DND-41 (cell line): ENCODE measurements around the gene YIPF4.
"Not testable (repeated sequence)": the region's sequence is repeated elsewhere in the genome, so short reads cannot be mapped to it uniquely, and the experiment has no call there.

ENCODE experiments used
- ATAC-seq: fragments of 200-7000 bp; cut with Tn5 transposase; 3 replicates; pipeline ENCODE4 v1.9.1; 2021; ENCODE audit warnings: low read depth; ENCODE audit not compliant: insufficient read depth
- DNase-seq: peaks from one replicate; pipeline ENCODE4 v3.0.0-alpha.2; 2020
- H2AFZ ChIP-seq: 2 replicates; pipeline ENCODE4 v1.6.0; 2012; ENCODE audit warnings: low read depth, low read length
- H3K27ac ChIP-seq: 2 replicates; pipeline ENCODE4 v1.5.1; 2012; ENCODE audit warnings: low read length, inconsistent platforms
- H3K27me3 ChIP-seq: fragments of 200-600 bp; sonication (generic); 2 replicates; pipeline ENCODE4 v1.6.0; 2012; ENCODE audit warnings: low read length, mild to moderate bottlenecking, inconsistent platforms; ENCODE audit not compliant: insufficient read depth, poor library complexity
- H3K36me3 ChIP-seq: 2 replicates; pipeline ENCODE4 v1.5.1; 2012; ENCODE audit warnings: low read length, inconsistent platforms; ENCODE audit not compliant: insufficient read depth
- H3K4me1 ChIP-seq: 2 replicates; pipeline ENCODE4 v1.5.1; 2012; ENCODE audit warnings: mild to moderate bottlenecking, low read length; ENCODE audit not compliant: insufficient read depth
- H3K4me2 ChIP-seq: 2 replicates; pipeline ENCODE4 v1.6.0; 2012; ENCODE audit warnings: mild to moderate bottlenecking, moderate library complexity, low read length, inconsistent platforms; ENCODE audit not compliant: insufficient read depth
- H3K4me3 ChIP-seq, 2 experiments: fragments of 200-600 bp in 1 of 2; shearing (Covaris generic) in 1 of 2; 2 replicates each; pipeline ENCODE4 v1.5.1; 2012 to 2016; ENCODE audit warnings: inconsistent platforms in 2 of 2, low read length in 2 of 2, mild to moderate bottlenecking in 2 of 2, low read depth in 1 of 2, moderate library complexity in 1 of 2
- H3K79me2 ChIP-seq: 2 replicates; pipeline ENCODE4 v1.6.0; 2012; ENCODE audit warnings: low read length, inconsistent platforms; ENCODE audit not compliant: insufficient read depth
- H3K9ac ChIP-seq: 2 replicates; pipeline ENCODE4 v1.6.0; 2012; ENCODE audit warnings: low read depth, mild to moderate bottlenecking, inconsistent platforms, low read length, moderate library complexity
- H3K9me3 ChIP-seq: 2 replicates; pipeline ENCODE4 v1.5.1; 2012; ENCODE audit warnings: low read length, moderate library complexity, mild to moderate bottlenecking, inconsistent platforms; ENCODE audit not compliant: insufficient read depth, severe bottlenecking
- H4K20me1 ChIP-seq: 2 replicates; pipeline ENCODE4 v1.6.0; 2012; ENCODE audit warnings: low read length; ENCODE audit not compliant: insufficient read depth
- CTCF ChIP-seq: IDR thresholded peaks from 2 replicates; pipeline ENCODE4 v1.5.1; 2012; ENCODE audit warnings: borderline replicate concordance, low read length, moderate library complexity, mild to moderate bottlenecking; ENCODE audit not compliant: poor library complexity, severe bottlenecking; ENCODE audit errors: extremely low read depth
- EZH2 ChIP-seq: IDR thresholded peaks from 3 replicates; pipeline ENCODE4 v1.6.1; 2012; ENCODE audit warnings: borderline replicate concordance, low read depth, mild to moderate bottlenecking, moderate library complexity, low read length, inconsistent platforms; ENCODE audit not compliant: severe bottlenecking

YIPF4 gene

GRCh38 chr2:32291746-32292145, 14.0 kb downstream of the YIPF4 start:
- DNase-seq (no peak), ATAC-seq (no peak)
- TF ChIP-seq EZH2 (no peak), CTCF (no peak)
- no peak overlapping the region for H3K27ac ChIP-seq
- H3K36me3 ChIP-seq: peaks cover 39% of the 10 kb centered on the region
- H3K4me2 ChIP-seq: no peak overlapping the region
- peaks cover 2% of the 10 kb centered on the region; the same call in 1 of the 2 replicates for H4K20me1 ChIP-seq
- no peak overlapping the region for H3K9ac ChIP-seq
- H3K4me3 ChIP-seq: no peak overlapping the region
- H3K79me2 ChIP-seq: peaks cover 33% of the 10 kb centered on the region
- no peaks in the 10 kb centered on the region for H3K4me1 ChIP-seq
- peaks cover 2% of the 10 kb centered on the region for H3K9me3 ChIP-seq
- H2AFZ ChIP-seq: no peak overlapping the region
- H3K27me3 ChIP-seq: no peaks in the 10 kb centered on the region

- H3K4me2 ChIP-seq, H4K20me1 ChIP-seq, H3K4me1 ChIP-seq, H2AFZ ChIP-seq, H3K9me3 ChIP-seq, H3K27me3 ChIP-seq, H3K9ac ChIP-seq, H3K4me3 ChIP-seq, H3K27ac ChIP-seq, DNase-seq, ATAC-seq: not testable (repeated sequence)
- peaks cover 16% of the 10 kb centered on the region for H3K79me2 ChIP-seq
- peaks cover 45% of the 10 kb centered on the region for H3K36me3 ChIP-seq
These were observed 15.8 kb downstream of the YIPF4 start for GRCh38 chr2:32293493-32293892.

GRCh38 chr2:32293966-32294562, 16.4 kb downstream of the YIPF4 start:
- DNase-seq, H3K27ac ChIP-seq, H3K4me1 ChIP-seq, H4K20me1 ChIP-seq, H3K9ac ChIP-seq, H3K4me3 ChIP-seq, H3K9me3 ChIP-seq, ATAC-seq, H2AFZ ChIP-seq, H3K4me2 ChIP-seq, H3K27me3 ChIP-seq: not testable (repeated sequence)
- Histone ChIP-seq H3K36me3 (peaks cover 47% of the 10 kb centered on the region), H3K79me2 (peaks cover 10% of the 10 kb centered on the region)

GRCh38 chr2:32310577-32310976, 32.9 kb downstream of the YIPF4 start:
- Histone ChIP-seq H3K9ac (no peak overlapping the region), H3K4me3 (no peak overlapping the region), H3K9me3 (no peaks in the 10 kb centered on the region), H3K4me1 (no peaks in the 10 kb centered on the region), H3K79me2 (no peaks in the 10 kb centered on the region), H3K27ac (no peak overlapping the region), H3K27me3 (no peaks in the 10 kb centered on the region), H4K20me1 (no peaks in the 10 kb centered on the region), H3K36me3 (peaks cover 24% of the 10 kb centered on the region), H2AFZ (no peak overlapping the region), H3K4me2 (no peak overlapping the region)
- ATAC-seq (no peak), DNase-seq (no peak)
- TF ChIP-seq CTCF: no peak
- no peak for TF ChIP-seq EZH2
